OCI-M2 (cell line): ENCODE measurements around the gene MBP.

Experiments used
- DNase-seq: peaks from one replicate; lab custom pipeline; 2025; ENCODE audit not compliant: unreplicated experiment; lab: John Stamatoyannopoulos, UW

Gene MBP

DNA sequence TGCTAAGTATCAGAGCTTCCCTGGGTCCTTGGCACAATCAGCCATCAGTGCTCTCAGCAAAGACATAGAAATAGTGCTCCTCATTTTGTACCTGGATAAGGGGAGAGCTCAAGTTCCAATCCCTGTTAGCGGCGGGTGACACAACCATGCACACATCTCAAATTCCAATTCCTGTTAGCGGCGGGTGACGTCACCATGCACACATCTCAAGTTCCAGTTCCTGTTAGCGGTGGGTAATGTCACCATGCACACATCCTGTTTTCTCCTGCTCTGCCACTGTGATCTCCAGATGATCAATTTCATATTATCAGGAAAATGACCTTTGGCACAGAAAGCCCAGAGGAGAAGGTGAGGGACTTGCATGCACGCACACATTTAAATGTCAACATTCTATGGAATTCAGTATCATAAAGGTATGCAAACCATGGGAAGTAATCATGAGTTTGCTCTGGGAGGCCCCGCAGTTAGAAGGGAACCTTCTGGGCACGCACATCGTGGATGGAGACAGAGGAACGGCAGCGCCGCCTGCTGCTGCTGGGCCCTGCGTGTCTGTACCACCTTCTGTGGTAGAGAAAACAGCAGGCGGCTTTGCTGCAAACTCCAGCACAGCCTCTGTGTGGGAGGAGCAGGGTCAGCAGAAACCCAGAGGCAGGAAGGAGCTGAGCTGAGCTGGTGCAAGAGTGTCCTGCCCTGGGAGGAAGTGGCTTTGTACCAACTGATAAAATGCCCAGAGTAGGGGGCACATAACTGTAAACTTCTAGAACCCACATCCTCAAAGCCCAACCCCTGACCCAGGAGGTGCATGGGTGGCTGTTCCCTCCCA, 77.8 kb downstream of the MBP start:
- DNase-seq = peak; percentile 11

DNA sequence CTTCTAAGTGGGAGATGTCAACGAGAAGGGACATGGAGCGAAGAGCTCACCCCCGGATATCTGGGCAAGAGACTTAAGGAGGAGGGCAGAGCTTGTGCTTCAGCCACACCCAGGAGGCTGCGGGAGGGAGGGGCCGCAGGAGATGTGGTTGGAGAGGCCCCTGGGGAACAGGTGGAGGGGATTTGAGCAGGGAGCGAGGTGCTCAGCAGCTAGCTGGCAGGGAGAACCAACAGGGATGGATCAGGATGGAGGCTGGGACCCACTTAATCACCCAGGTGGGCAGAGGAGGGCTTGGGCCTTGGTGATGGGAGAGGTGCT, 78.3 kb downstream of the MBP start:
- no peak for DNase-seq

DNA sequence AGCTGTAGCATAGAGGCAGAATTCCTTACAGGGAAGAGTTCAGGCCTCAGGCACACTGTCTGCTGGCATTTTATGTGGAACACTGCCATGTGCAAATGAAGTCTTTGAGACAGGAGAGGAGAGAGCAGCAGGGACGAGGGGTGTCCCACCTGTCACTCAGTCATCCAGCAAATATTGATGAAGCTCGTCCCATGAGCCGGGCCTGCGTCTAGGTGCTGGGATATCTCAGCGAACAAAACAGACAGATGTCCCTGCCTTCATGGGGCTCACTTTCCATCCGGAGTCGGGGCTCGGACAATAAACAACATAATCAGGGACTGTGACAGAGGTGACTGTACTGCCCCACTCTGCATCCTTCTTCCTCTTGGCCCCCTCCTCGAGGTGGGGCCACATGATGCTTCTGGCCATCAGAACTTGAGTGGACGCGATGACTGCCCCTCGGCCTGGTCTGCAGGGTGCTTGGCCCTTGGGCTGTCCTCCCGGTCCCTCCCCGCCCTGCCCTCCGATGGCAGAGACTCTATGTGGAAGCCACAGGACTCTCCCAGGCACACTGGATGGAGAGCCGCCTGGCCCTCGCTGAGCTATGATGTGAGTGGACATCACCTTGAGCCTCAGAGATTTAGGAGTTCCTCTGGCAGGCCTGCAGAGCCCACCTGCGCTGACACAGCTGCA, 78.8 kb downstream of the MBP start:
- DNase-seq = no peak

DNA sequence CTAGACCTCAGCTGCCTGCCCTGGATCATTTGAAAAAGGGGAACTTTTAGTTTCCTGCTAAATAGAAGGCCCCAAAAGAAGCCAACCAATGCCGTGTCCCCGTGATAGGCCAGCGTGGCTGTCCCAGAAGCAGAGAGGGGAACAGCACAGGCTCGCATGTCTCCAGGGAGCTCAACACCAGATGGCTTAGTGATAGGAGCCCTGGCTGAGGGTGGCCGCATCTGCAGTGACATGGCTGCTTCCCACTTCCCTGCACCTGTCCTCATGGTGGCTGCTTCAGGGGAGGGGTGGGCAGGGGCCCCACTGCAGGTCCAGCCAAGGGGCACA, 79.6 kb downstream of the MBP start:
- DNase-seq = no peak

DNA sequence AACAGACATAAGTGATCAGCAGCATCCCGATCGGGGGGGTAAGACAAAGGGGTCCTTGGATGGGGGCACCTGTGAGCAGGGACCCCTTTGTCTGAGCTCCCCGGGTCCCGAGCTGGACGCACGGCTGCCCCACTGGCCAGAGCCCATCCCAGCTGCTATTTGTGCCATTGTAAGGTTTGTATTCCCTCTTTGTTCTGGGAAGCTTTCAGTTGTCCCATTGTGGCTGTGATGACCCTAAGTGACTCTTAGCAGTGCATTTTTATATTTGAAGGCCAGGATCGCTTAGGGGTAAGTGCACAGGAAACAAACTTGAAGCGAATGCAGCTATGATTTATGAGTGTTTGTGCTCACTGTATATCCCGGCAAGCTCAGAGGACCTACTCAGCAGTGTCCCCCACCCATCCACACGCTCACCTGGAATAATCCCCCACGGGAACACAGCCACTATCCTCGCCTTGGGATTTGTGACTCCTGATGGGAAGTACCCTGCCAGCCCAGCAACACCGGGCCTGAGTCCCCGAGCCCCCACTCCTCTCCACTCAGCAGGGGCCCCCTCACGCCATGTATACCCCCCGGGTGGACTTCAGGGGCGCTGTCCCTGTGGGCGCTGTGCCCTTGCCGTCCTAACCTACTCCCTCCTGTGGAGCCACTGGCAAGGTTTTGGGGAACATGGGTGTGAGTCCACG, 80.1 kb downstream of the MBP start:
- DNase-seq = no peak

DNA sequence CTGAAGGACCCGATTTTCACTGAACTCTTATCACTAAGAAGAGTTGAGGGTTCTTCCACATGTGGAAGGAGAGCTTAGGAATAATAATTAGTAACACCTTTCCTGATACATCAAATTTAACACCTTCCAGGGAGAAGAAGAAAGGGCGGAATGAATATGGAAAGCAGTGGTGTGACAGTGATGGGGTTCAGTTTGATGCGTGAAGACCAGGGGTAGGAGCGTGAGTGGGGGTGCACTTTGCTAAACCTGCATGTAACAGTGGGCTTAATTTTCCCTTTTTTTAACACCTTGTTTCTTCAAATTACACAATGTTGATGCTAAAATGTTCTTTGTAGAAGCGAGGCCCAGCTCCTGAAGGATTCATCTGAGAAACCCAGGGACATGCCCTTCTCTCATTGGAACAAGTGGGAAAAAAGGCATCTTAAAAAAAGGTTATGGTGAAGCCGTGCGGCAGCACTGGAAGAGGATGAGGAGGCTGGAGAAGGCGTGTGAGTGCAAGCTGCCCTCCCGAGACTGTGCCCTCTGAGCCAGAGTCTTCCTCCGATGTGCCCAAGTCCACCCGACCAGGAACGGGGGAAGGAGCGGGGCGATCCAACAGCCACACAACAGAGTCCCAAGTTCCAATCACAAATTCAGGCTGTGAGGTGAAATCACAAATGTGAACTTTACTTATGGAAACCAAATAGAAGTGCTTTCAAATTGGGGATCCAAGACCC, 80.8 kb downstream of the MBP start:
- DNase-seq = no peak

DNA sequence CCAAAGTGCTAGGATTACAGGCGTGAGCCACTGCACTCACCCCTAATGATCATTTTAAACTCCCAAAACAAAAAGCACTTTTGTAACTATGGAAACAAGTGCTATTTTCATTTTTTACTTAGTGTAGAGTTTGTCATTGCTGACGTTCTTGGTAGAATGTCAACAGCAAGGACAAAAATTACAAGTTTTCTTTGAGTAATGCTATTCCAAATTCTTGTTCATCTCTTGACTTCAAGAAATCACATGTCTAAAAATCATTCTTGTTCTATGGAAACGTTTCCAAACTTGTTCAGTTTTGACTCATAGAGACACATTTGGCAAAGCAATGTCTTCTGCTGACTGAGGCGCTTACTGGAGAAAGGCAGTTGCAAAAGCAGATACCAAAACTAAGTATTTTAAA, 82.6 kb downstream of the MBP start:
- DNase-seq = no peak

DNA sequence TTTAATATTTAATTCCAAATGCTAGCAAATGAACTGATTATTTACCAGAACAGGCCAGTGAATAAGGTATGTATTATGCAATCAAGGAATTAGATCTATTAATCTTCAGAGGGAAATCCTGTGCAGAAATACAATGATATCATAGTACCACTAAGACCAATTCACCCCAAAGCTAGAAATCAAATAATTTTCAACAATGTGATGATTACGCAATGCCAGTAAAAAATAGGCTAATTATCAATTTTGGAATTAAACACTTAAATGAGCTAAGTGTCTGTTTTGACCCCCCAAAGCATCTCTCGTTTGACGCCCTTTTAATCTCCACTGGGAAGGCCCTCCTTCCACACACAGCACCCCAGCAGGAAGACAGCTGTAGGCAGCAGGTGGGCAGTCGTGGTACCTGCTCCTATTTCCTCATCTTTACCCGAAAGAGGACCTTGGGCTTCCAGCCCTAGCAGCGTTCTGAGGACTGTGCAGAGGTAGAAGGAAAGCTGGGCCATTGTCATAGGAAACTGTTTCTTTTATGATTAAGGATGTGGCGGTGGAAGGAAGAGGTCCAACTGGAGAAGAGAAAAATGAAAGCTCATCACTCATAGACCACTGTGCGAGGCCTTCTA, 84.7 kb downstream of the MBP start:
- no peak for DNase-seq

DNA sequence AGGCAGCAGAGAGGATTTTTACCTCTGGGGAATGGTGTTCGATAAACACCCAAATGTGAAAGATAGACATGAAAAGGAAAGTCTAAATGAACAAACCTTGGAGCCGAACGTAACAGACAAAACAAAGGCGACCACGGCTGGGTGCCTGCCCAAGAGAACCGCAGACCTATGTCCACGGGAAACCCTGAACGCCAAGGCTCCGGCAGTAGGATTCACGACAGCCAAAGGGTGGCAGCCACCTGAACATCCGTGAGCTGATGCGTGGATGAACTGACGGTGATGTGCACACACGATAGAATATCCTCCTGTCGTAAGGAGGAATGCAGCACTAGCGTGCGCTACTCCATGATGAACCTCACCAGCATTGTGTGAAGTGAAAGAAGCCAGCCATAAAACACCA, 85.6 kb downstream of the MBP start:
- DNase-seq = no peak

DNA sequence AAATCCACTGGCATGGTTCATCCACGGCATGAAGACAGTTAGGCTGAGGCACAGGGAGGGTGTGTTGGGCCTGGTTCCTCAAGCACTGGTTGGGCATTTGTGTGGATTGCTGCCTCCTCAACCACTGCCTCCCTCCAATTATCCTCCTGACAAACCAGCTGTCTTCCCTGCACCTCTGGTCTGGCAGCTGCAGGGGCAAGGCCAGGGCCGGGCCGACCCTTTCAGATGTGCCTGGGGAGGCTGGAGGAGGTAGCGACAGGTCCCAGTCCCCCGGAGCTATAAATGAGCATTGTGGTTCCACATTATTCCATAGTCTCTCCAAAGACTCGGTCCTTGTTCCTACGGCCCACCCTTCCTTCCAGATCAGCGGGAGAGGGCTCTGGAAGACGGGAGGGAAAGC, 86.2 kb downstream of the MBP start:
- DNase-seq = no peak

DNA sequence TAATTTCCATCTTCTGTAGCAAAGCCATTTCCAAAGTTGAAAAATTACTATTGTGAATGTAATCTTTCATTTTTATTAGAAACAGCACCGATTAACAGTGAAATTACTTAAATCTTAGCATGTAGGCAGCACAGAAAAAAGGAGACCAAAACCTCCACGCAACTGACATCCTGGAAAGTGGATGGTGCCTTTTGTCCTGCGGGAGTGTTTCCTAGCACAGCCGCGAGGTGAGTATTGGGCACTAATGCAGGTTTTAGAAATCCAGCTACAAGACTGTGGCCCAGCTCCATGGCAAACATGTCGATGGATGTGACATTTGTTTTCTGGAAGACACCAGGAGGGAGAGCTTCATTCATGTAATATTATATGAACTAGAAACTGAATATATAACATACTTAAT, 86.9 kb downstream of the MBP start:
- no peak for DNase-seq

DNA sequence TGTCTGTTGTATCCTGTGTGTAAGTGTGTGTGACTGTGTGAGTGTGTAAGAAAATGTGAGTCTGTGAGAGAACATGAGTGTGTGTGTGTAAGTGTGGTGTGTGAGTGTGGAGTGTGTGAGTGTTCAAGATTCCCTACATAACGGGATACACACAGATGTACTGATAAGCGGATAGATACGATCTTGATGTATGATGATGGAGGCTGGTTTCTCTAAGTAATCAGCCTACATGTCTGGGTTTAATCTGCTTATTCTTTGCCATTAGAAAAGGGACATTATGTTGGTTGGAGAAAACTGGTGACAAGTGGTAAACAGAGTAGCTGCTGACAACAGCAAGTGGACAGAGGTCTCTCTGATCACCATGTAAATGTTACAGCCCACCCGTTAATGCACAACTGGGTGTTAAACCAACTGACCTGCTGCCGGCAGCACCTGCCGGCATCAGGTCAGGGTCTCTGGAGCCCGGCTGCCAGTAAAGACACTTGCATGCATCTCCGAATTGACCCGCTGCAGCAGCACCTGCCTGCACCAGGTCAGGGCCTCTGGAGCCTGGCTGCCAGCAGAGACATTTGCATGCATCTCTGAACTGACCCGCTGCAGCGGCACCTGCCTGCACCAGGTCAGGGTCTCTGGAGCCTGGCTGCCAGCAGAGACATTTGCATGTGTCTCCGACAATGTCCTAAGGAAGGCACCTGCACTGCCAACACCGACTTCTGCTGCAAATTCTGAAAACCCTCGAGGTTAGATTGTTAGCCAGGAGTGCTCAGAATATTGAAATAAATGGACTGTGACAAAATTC, 87.5 kb downstream of the MBP start:
- DNase-seq = no peak

DNA sequence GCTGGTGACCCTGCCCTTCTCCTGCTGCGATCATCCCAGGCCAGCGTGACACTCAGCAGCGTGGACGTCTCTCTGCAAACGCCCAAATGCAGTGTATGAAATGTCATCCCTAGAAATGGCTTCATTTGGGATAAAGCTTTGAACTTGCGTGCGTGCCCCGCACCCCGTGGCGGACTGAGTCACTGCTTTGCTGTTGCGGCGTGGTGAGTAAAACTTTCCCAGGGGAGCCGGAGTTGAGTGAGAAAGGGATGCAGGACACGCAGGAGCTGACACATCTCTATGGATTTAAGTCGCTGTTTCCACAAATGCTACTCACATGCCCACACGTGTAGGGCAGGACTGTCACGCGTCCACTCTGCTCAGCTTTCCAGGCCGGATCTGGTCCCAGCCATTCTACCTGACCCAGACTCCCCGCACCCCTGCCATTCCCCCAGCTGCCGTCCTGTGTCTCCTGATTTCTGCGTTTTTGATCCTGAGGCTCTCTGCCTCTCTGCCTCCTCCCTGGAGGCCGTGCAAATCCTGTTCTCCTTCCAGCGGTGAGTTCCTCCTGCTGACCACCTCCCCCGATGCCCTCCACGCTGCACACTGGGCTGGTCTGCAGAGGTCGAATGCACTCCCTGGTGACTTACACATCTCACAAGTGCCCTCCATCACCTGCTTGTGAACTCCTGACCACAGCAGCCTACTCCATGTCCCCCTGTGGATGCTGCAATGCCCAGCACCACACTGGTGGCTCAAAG, 88.9 kb downstream of the MBP start:
- no peak for DNase-seq

DNA sequence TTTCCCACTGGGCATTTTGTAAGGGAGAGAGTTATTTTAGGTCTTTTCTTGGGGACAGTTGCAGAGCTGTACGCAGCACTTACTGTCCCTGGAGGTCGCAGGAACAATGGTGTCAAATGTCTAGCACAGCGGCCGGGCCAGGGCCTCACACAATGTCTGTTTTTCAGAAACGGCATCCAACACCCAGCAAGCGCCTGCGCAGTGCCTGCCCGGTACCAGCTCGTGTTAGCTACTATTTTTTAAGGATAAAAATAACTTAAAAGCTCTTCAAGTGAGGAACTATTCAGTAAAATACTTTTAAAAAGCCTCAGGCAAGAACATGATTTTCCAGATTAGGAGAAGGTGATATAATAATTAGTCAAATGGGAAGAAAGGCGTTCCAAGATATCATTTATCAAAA, 90.0 kb downstream of the MBP start:
- DNase-seq = no peak

DNA sequence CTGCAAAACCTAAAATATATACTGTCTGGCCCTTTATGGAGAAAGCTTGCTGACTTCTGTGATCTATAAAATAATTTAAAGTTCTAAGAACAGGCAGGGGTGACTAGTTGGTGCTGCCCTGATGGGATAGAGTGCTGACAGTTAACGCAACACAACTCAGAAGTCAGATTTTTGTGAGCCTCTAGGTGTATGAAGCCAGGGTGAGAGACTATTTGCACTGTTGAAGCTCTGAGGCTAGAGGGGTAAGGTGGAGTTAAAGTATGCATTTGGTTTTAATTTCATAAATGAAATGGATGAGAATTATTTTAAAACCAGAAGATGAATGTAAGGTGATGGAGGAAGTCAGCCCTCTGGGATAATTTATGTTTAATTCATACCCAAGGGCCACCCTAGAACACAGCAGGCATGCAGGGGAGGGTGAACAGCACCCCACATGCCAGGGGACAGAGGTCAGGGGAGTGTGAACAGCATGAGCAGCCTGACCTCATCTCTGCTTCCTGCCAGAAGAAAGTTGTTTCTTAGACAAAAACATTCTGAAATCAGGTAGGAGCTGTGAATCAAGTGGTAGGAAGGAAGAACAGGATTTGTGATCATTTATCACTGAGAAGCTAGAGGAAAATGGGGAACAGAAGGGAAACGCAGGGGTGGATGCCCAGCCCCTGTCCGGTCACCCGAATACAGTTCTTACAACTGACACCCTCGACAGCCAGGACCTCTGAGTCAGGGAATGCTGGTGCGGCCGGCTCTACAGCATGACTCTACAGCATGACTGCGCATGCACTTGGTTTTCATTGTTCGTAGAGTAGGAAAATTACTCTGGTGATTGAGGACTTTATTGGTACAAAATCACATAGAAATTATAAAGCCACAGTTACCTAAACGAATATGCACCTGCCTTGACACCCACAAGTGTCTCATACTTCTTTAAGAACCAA, 93.1 kb downstream of the MBP start:
- no peak for DNase-seq

DNA sequence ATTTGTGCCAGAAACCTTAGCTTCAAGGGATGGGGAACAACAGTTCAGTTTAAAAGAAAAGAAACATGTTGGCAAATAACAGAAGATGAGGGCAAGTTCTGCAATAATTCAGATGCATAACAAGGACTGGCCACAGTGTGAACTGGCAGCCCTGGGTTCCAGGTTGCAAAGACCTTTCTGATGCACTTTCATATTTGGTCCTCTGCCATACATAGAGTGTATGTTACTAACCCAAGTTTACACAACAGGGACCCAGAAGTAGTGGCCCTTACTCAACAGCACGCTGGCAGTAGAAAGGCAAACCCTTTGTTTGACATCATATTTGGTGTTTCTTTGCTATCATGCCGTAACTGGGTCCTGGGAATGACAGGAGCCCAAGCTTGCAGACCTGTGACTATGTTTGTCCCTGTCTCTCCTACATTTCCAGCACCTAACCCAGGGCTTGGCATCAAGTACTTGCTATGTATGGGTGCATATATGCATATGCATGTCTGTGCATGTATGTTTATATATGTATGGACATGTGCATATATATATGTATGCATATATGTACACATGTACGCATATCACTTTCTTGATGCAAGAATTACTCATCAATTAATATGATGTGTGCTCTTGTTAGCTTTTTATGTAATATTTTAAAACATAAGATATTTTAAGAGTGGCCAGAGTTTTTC, 94.3 kb downstream of the MBP start:
- DNase-seq = no peak

DNA sequence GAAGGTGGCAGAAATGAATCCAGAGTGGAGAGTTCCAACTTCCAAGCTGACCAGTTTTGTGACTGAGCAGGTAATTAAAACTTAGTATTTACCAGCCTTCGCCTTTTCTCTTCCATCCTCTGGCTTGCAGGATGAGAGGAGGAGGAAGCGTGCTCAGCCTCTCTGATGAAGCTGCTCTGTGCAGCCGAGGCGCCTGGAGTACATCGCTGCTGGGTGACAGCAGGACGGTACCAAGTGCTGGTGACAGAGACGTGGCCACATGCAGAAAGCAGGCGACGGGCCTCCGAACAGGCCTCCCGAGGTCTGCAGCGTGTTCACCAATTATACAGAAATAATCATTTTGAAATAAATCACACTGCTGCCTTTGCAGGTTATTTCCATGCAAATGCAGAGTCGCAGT, 95.0 kb downstream of the MBP start:
- DNase-seq = no peak
